Activated CD4-positive, CD25-positive, alpha-beta regulatory T cell treated with anti-CD3 and anti-CD28 coated beads, Interleukin-2, amount 50 U/mL, for 72 hours (primary cell): Measurements from ENCODE around the gene NETO1.

Experiments
- DNase-seq: peaks from one replicate; pipeline ENCODE4 v3.0.0; 2021

Gene NETO1

DNA sequence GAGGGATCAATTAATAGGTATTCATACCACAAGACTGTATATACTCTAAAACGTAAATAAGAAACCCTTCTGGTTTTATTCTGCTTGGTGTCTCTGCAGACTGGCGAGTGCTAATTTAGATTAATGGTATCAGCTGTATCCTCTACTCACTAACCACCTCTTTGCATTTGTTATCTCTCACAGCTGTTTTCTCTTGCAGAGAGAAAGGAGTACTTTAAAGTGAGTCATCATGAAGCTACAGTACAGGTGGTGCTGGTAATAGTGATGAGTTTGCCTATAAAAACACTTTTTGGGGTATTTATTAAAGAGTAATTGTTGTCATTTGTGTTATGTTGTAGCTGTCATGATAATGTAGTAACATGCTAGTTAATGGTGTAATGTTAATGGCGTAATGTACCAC is 147.7 kb downstream of the NETO1 start:
- no peak for DNase-seq

- DNase-seq: no peak
Measured at GRCh38 chr18:72704202-72704601, 163.6 kb downstream of the NETO1 start.

GRCh38 chr18:72700961-72701710 is 166.7 kb downstream of the NETO1 start:
- no peak for DNase-seq

- DNase-seq: no peak
Measured at GRCh38 chr18:72697706-72698105, 170.1 kb downstream of the NETO1 start.

GRCh38 chr18:72692595-72692994 is 175.2 kb downstream of the NETO1 start:
- DNase-seq: no peak
